ENCODE results near the gene SLC8A3. TPM values are rescaled to one million over a fixed set of nuclear protein-coding genes. Genes with fewer than 3 reads are reported as not detected.

The SLC8A3 gene
- total RNA-seq, 2 donors from 2014 or later: under 0.01 to 0.66 TPM

GRCh38 chr14:70130482-70130881 lies 58.3 kb downstream of the SLC8A3 start:
- TF ChIP-seq CTCF (IDR thresholded peaks at IDR 0.05) (no peak), POLR2A (IDR thresholded peaks at IDR 0.05) (no peak)
- Histone ChIP-seq H3K9me3 (no peaks in the 10 kb centered on the region), H3K4me1 (no peaks in the 10 kb centered on the region), H3K27ac (no peak overlapping the region), H3K4me3 (no peak overlapping the region), H3K36me3 (replicated peaks in 1 of 2; ENCODE audit: insufficient read depth in 1 of 2, low read depth in 2 of 2) (no peaks in the 10 kb centered on the region), H3K27me3 (no peaks in the 10 kb centered on the region)
- intact Hi-C loops (cut with DNase I): no loop called here
- 76 to 81% methylated on average over 1 of the region's 1 CpG for WGBS, 2 donors
- no peak for DNase-seq
- ATAC-seq: no peak

- intact Hi-C loops (cut with DNase I): no loop called here
- no peaks in the 10 kb centered on the region for H3K4me1 ChIP-seq
- TF ChIP-seq CTCF (IDR thresholded peaks at IDR 0.05): no peak
- no peak for TF ChIP-seq POLR2A (IDR thresholded peaks at IDR 0.05)
- no peaks in the 10 kb centered on the region for H3K36me3 ChIP-seq (replicated peaks in 1 of 2; ENCODE audit: insufficient read depth in 1 of 2, low read depth in 2 of 2)
- no peaks in the 10 kb centered on the region for H3K27me3 ChIP-seq
- no peak overlapping the region for H3K4me3 ChIP-seq
- H3K27ac ChIP-seq: no peak overlapping the region
- H3K9me3 ChIP-seq: no peaks in the 10 kb centered on the region
- no peak for ATAC-seq
- no peak for DNase-seq
- WGBS, 2 donors: 76 to 82% methylated on average over 7 of the region's 7 CpGs
Measured at GRCh38 chr14:70127186-70127585, 61.6 kb downstream of the SLC8A3 start.

GRCh38 chr14:70123796-70124195 lies 65.0 kb downstream of the SLC8A3 start:
- no peaks in the 10 kb centered on the region for H3K27me3 ChIP-seq
- TF ChIP-seq CTCF (IDR thresholded peaks at IDR 0.05): no peak
- TF ChIP-seq POLR2A (IDR thresholded peaks at IDR 0.05): no peak
- intact Hi-C loops (cut with DNase I): no loop called here
- ATAC-seq (no peak), DNase-seq (no peak)
- H3K27ac ChIP-seq: no peak overlapping the region
- H3K36me3 ChIP-seq (replicated peaks in 1 of 2; ENCODE audit: insufficient read depth in 1 of 2, low read depth in 2 of 2): no peaks in the 10 kb centered on the region
- H3K4me3 ChIP-seq: no peak overlapping the region
- H3K4me1 ChIP-seq: no peaks in the 10 kb centered on the region
- no peaks in the 10 kb centered on the region for H3K9me3 ChIP-seq
- WGBS, 2 donors: 60 to 69% methylated on average over 2 of the region's 2 CpGs

- ATAC-seq: no peak
- H3K36me3 ChIP-seq (replicated peaks in 1 of 2; ENCODE audit: insufficient read depth in 1 of 2, low read depth in 2 of 2): no peaks in the 10 kb centered on the region
Measured at GRCh38 chr14:70121521-70121920, 67.2 kb downstream of the SLC8A3 start.

More at GRCh38 chr14:70121521-70121920, 67.2 kb downstream of the SLC8A3 start:
- TF ChIP-seq CTCF (IDR thresholded peaks at IDR 0.05) (no peak), POLR2A (IDR thresholded peaks at IDR 0.05) (no peak)
- H3K27me3 ChIP-seq: no peaks in the 10 kb centered on the region
- DNase-seq: no peak
- WGBS, 2 donors: 14 to 22% methylated on average over 1 of the region's 1 CpG
- H3K4me1 ChIP-seq: no peaks in the 10 kb centered on the region
- H3K9me3 ChIP-seq: no peaks in the 10 kb centered on the region
- H3K4me3 ChIP-seq: no peak overlapping the region
- intact Hi-C loops (cut with DNase I): no loop called here
- H3K27ac ChIP-seq: no peak overlapping the region
